GM19035 (cell line): ENCODE results near the gene PTPN13.

ENCODE experiments used
- ATAC-seq: cut with Tn5 transposase; IDR thresholded peaks from one replicate; pipeline ENCODE4 v1.9.1; 2021; ENCODE audit not compliant: unreplicated experiment

The PTPN13 gene

GRCh38 chr4:86593688-86594558, at the start of gene PTPN13:
PTPN13 (plus strand) TSS chr4:86594315; CDS start chr4:86635257, 40,942 bp downstream.
- ATAC-seq, result peak; percentile 97

- ATAC-seq, result no peak
Observed at GRCh38 chr4:86547140-86547539, 47.0 kb upstream of the PTPN13 start.

- no peak for ATAC-seq
Observed at GRCh38 chr4:86549163-86549788, 44.8 kb upstream of the PTPN13 start.

- no peak for ATAC-seq
Observed at GRCh38 chr4:86551387-86551786, 42.7 kb upstream of the PTPN13 start.

GRCh38 chr4:86554646-86555045, 39.5 kb upstream of the PTPN13 start:
- ATAC-seq, result no peak

- ATAC-seq, result peak; percentile 13
Observed at GRCh38 chr4:86556791-86557415, 37.2 kb upstream of the PTPN13 start.

- peak; percentile 91 for ATAC-seq
Observed at GRCh38 chr4:86557526-86557925, 36.6 kb upstream of the PTPN13 start.

GRCh38 chr4:86558258-86558657, 35.9 kb upstream of the PTPN13 start:
- ATAC-seq, result no peak

GRCh38 chr4:86558797-86559196, 35.3 kb upstream of the PTPN13 start:
- ATAC-seq, result no peak

GRCh38 chr4:86560447-86560846, 33.7 kb upstream of the PTPN13 start:
- no peak for ATAC-seq

- no peak for ATAC-seq
Observed at GRCh38 chr4:86561256-86561655, 32.9 kb upstream of the PTPN13 start.

GRCh38 chr4:86563416-86563815, 30.7 kb upstream of the PTPN13 start:
- ATAC-seq, result no peak

- ATAC-seq, result no peak
Observed at GRCh38 chr4:86564795-86565194, 29.3 kb upstream of the PTPN13 start.

- ATAC-seq, result no peak
Observed at GRCh38 chr4:86565651-86566050, 28.5 kb upstream of the PTPN13 start.

- peak; percentile 62 for ATAC-seq
Observed at GRCh38 chr4:86569103-86569870, 24.8 kb upstream of the PTPN13 start.

GRCh38 chr4:86579941-86580340, 14.2 kb upstream of the PTPN13 start:
- no peak for ATAC-seq

GRCh38 chr4:86582410-86582809, 11.7 kb upstream of the PTPN13 start:
- no peak for ATAC-seq

GRCh38 chr4:86586160-86586572, 7.9 kb upstream of the PTPN13 start:
- no peak for ATAC-seq

- no peak for ATAC-seq
Observed at GRCh38 chr4:86586626-86587380, 7.3 kb upstream of the PTPN13 start.

GRCh38 chr4:86587381-86588140, 6.6 kb upstream of the PTPN13 start:
- ATAC-seq, result no peak
